IPS-18a (cell line): ENCODE results near the gene OCA2.

ENCODE experiments used
- H3K27ac ChIP-seq: one replicate; pipeline ENCODE4 v1.5.1; 2013; ENCODE audit warnings: low read length
- H3K27me3 ChIP-seq: one replicate; pipeline ENCODE4 v1.6.1; 2013; ENCODE audit warnings: mild to moderate bottlenecking, low read length; ENCODE audit not compliant: control insufficient read depth, insufficient read depth
- H3K36me3 ChIP-seq: one replicate; pipeline ENCODE4 v1.6.1; 2013; ENCODE audit warnings: low read depth, low read length; ENCODE audit not compliant: control insufficient read depth
- H3K4me1 ChIP-seq: one replicate; pipeline ENCODE4 v1.6.1; 2013; ENCODE audit warnings: low read depth, low read length; ENCODE audit not compliant: control insufficient read depth
- H3K4me3 ChIP-seq: one replicate; pipeline ENCODE4 v1.5.1; 2013; ENCODE audit warnings: low read length
- H3K9ac ChIP-seq: one replicate; pipeline ENCODE4 v1.6.1; 2013; ENCODE audit warnings: mild to moderate bottlenecking, low read length, moderate library complexity
- H3K9me3 ChIP-seq: one replicate; pipeline ENCODE4 v1.6.1; 2013; ENCODE audit warnings: low read depth, low read length; ENCODE audit not compliant: control insufficient read depth

OCA2 gene

GRCh38 chr15:27763514-27763913, 335.6 kb downstream of the OCA2 start:
- Histone ChIP-seq H3K4me1 (peaks cover 15% of the 10 kb centered on the region), H3K36me3 (no peaks in the 10 kb centered on the region), H3K4me3 (no peak overlapping the region), H3K27ac (no peak overlapping the region), H3K27me3 (no peaks in the 10 kb centered on the region), H3K9me3 (peaks cover 7% of the 10 kb centered on the region), H3K9ac (no peak overlapping the region)

- no peaks in the 10 kb centered on the region for H3K36me3 ChIP-seq
- H3K9ac ChIP-seq = no peak overlapping the region
- no peak overlapping the region for H3K27ac ChIP-seq
- peaks cover 7% of the 10 kb centered on the region for H3K9me3 ChIP-seq
- no peaks in the 10 kb centered on the region for H3K27me3 ChIP-seq
- H3K4me3 ChIP-seq = no peak overlapping the region
- peaks cover 10% of the 10 kb centered on the region for H3K4me1 ChIP-seq
These were observed 336.6 kb downstream of the OCA2 start for GRCh38 chr15:27762471-27762870.

GRCh38 chr15:27757052-27757451, 342.1 kb downstream of the OCA2 start:
- no peaks in the 10 kb centered on the region for H3K4me1 ChIP-seq
- no peaks in the 10 kb centered on the region for H3K36me3 ChIP-seq
- no peaks in the 10 kb centered on the region for H3K9me3 ChIP-seq
- no peak overlapping the region for H3K9ac ChIP-seq
- H3K27me3 ChIP-seq = no peaks in the 10 kb centered on the region
- H3K4me3 ChIP-seq = no peak overlapping the region
- H3K27ac ChIP-seq = no peak overlapping the region

- H3K36me3 ChIP-seq = no peaks in the 10 kb centered on the region
- H3K27ac ChIP-seq = no peak overlapping the region
- H3K4me1 ChIP-seq = peaks cover 13% of the 10 kb centered on the region
- H3K4me3 ChIP-seq = no peak overlapping the region
- H3K27me3 ChIP-seq = no peaks in the 10 kb centered on the region
- H3K9ac ChIP-seq = no peak overlapping the region
- H3K9me3 ChIP-seq = no peaks in the 10 kb centered on the region
These were observed 346.4 kb downstream of the OCA2 start for GRCh38 chr15:27752691-27753090.

- no peaks in the 10 kb centered on the region for H3K9me3 ChIP-seq
- H3K27me3 ChIP-seq = no peaks in the 10 kb centered on the region
- peaks cover 13% of the 10 kb centered on the region for H3K4me1 ChIP-seq
- no peaks in the 10 kb centered on the region for H3K36me3 ChIP-seq
- H3K4me3 ChIP-seq = no peak overlapping the region
- no peak overlapping the region for H3K27ac ChIP-seq
- H3K9ac ChIP-seq = no peak overlapping the region
These were observed 351.1 kb downstream of the OCA2 start for GRCh38 chr15:27747997-27748396.

GRCh38 chr15:27746401-27746955, 352.6 kb downstream of the OCA2 start:
- Histone ChIP-seq H3K9ac (no peak overlapping the region), H3K36me3 (no peaks in the 10 kb centered on the region), H3K27me3 (no peaks in the 10 kb centered on the region), H3K4me3 (no peak overlapping the region), H3K27ac (no peak overlapping the region), H3K9me3 (no peaks in the 10 kb centered on the region), H3K4me1 (peaks cover 13% of the 10 kb centered on the region)

- no peak overlapping the region for H3K27ac ChIP-seq
These were observed 354.5 kb downstream of the OCA2 start for GRCh38 chr15:27744641-27745040.

GRCh38 chr15:27743638-27744037, 355.5 kb downstream of the OCA2 start:
- no peaks in the 10 kb centered on the region for H3K36me3 ChIP-seq
- H3K27me3 ChIP-seq = no peaks in the 10 kb centered on the region
- H3K9ac ChIP-seq = no peak overlapping the region
- H3K4me3 ChIP-seq = no peak overlapping the region
- H3K9me3 ChIP-seq = no peaks in the 10 kb centered on the region
- peaks cover under 1% of the 10 kb centered on the region for H3K4me1 ChIP-seq
- H3K27ac ChIP-seq = no peak overlapping the region

More at GRCh38 chr15:27744641-27745040, 354.5 kb downstream of the OCA2 start:
- Histone ChIP-seq H3K9ac (no peak overlapping the region), H3K9me3 (no peaks in the 10 kb centered on the region), H3K4me1 (peaks cover 11% of the 10 kb centered on the region), H3K4me3 (no peak overlapping the region), H3K27me3 (no peaks in the 10 kb centered on the region), H3K36me3 (no peaks in the 10 kb centered on the region)

- H3K27me3 ChIP-seq = no peaks in the 10 kb centered on the region
- H3K4me3 ChIP-seq = no peak overlapping the region
- no peaks in the 10 kb centered on the region for H3K4me1 ChIP-seq
- no peaks in the 10 kb centered on the region for H3K9me3 ChIP-seq
- H3K36me3 ChIP-seq = no peaks in the 10 kb centered on the region
- H3K27ac ChIP-seq = no peak overlapping the region
- H3K9ac ChIP-seq = no peak overlapping the region
These were observed 356.2 kb downstream of the OCA2 start for GRCh38 chr15:27742751-27743477.

- Histone ChIP-seq H3K27ac (no peak overlapping the region), H3K4me1 (no peaks in the 10 kb centered on the region), H3K4me3 (no peak overlapping the region), H3K9me3 (no peaks in the 10 kb centered on the region), H3K27me3 (no peaks in the 10 kb centered on the region), H3K36me3 (no peaks in the 10 kb centered on the region), H3K9ac (no peak overlapping the region)
These were observed 357.8 kb downstream of the OCA2 start for GRCh38 chr15:27741226-27741860.

- H3K36me3 ChIP-seq = no peaks in the 10 kb centered on the region
- peaks cover 5% of the 10 kb centered on the region for H3K4me1 ChIP-seq
- no peaks in the 10 kb centered on the region for H3K27me3 ChIP-seq
- H3K27ac ChIP-seq = no peak overlapping the region
- H3K9me3 ChIP-seq = peaks cover 4% of the 10 kb centered on the region
- no peak overlapping the region for H3K9ac ChIP-seq
- H3K4me3 ChIP-seq = no peak overlapping the region
These were observed 364.2 kb downstream of the OCA2 start for GRCh38 chr15:27734785-27735495.
